SK-N-SH (cell line): Measurements from ENCODE around the gene ZNF366. TPM values are rescaled to one million over a fixed set of nuclear protein-coding genes. Genes with fewer than 3 reads are reported as not detected.

Source experiments
- CTCF ChIA-PET: fragments of 300-600, 350-600 bp; formaldehyde crosslinking; extraction: SDS; loops from one replicate; lab custom pipeline; 2021; lab: Yijun Ruan, JAX
- POLR2A ChIA-PET: fragments of 350-600 bp; sonication (Branson Sonifier 250); formaldehyde crosslinking; extraction: SDS; loops from one replicate; lab custom pipeline; 2020; ENCODE audit warnings: antibody characterized with exemption, inconsistent platforms; lab: Yijun Ruan, JAX
- DNase-seq: peaks from one replicate; pipeline ENCODE4 v3.0.0; 2012
- H2AFZ ChIP-seq: fragments of 200-600 bp; sonication (generic); 2 replicates; pipeline ENCODE4 v1.8.1; 2016; ENCODE audit warnings: antibody characterized with exemption, mild to moderate bottlenecking, low read depth
- H3F3A ChIP-seq: fragments of 200-600 bp; sonication (generic); replicated peaks from 2 replicates; pipeline ENCODE3; 2016; ENCODE audit warnings: antibody characterized with exemption, mild to moderate bottlenecking; ENCODE audit not compliant: insufficient read depth
- H3K27ac ChIP-seq, 2 experiments: fragments of 200-500 bp in 1 of 2; fragments of 200-600 bp in 1 of 2; sonication (Bioruptor generic) in 1 of 2; sonication (generic), shearing (Covaris generic) in 1 of 2; 2 replicates each; pipeline versions ENCODE4 v1.5.1 to v1.6.1; 2014 to 2016; ENCODE audit warnings: low read depth in 2 of 2, inconsistent platforms in 1 of 2, low read length in 1 of 2, mild to moderate bottlenecking in 1 of 2, mixed read lengths in 1 of 2
- H3K27me3 ChIP-seq: fragments of 200-600 bp; sonication (generic), shearing (Covaris generic); 2 replicates; pipeline ENCODE4 v1.6.1; 2016; ENCODE audit warnings: mixed run types; ENCODE audit not compliant: insufficient read depth
- H3K36me3 ChIP-seq, 2 experiments: fragments of 200-500 bp in 1 of 2; fragments of 200-600 bp in 1 of 2; sonication (Bioruptor generic) in 1 of 2; sonication (generic) in 1 of 2; replicated peaks in 1 of 2; 2 replicates each; pipeline versions ENCODE3 to v1.5.1; 2014 to 2016; ENCODE audit warnings: low read length in 1 of 2, mild to moderate bottlenecking in 1 of 2; ENCODE audit not compliant: insufficient read depth in 2 of 2, control insufficient read depth in 1 of 2
- H3K4me1 ChIP-seq, 2 experiments: fragments of 200-500 bp in 1 of 2; fragments of 200-600 bp in 1 of 2; sonication (Bioruptor generic) in 1 of 2; sonication (generic), shearing (Covaris generic) in 1 of 2; 2 replicates each; pipeline versions ENCODE4 v1.5.1 to v1.6.1; 2014 to 2016; ENCODE audit warnings: low read depth in 1 of 2, low read length in 1 of 2, mixed run types in 1 of 2; ENCODE audit not compliant: insufficient read depth in 2 of 2, control insufficient read depth in 1 of 2
- H3K4me2 ChIP-seq: fragments of 200-600 bp; sonication (generic), shearing (Covaris generic); 2 replicates; pipeline ENCODE4 v1.6.1; 2017; ENCODE audit warnings: mixed run types
- H3K4me3 ChIP-seq, 2 experiments: fragments of 200-500 bp in 1 of 2; fragments of 200-600 bp in 1 of 2; sonication (Bioruptor generic) in 1 of 2; sonication (generic), shearing (Covaris generic) in 1 of 2; 2 replicates each; pipeline versions ENCODE4 v1.5.1 to v1.8.1; 2014 to 2016; ENCODE audit warnings: low read depth in 2 of 2, inconsistent platforms in 1 of 2, low read length in 1 of 2, mild to moderate bottlenecking in 1 of 2, mixed read lengths in 1 of 2, moderate library complexity in 1 of 2
- H3K79me2 ChIP-seq: fragments of 200-600 bp; sonication (generic); 2 replicates; pipeline ENCODE4 v1.8.1; 2017; ENCODE audit warnings: mild to moderate bottlenecking; ENCODE audit not compliant: insufficient read depth
- H3K9ac ChIP-seq: fragments of 200-600 bp; sonication (generic); 2 replicates; pipeline ENCODE4 v1.6.1; 2017; ENCODE audit warnings: mixed run types
- H3K9me2 ChIP-seq: fragments of 200-600 bp; sonication (generic); 2 replicates; pipeline ENCODE4 v1.6.1; 2017; ENCODE audit warnings: mixed run types
- H3K9me3 ChIP-seq: fragments of 200-600 bp; sonication (generic); 2 replicates; pipeline ENCODE4 v1.6.1; 2017; ENCODE audit warnings: mixed run types, mild to moderate bottlenecking, moderate library complexity
- H4K20me1 ChIP-seq: fragments of 200-600 bp; sonication (generic); 2 replicates; pipeline ENCODE4 v1.6.1; 2017; ENCODE audit warnings: mild to moderate bottlenecking, mixed run types; ENCODE audit not compliant: insufficient read depth
- CTCF ChIP-seq: fragments of 200-600 bp; sonication (generic); IDR thresholded peaks from 2 replicates; pipeline ENCODE4 v1.6.1; 2017; ENCODE audit warnings: antibody characterized with exemption, mild to moderate bottlenecking, moderate library complexity
- ELF1 ChIP-seq: IDR thresholded peaks from 2 replicates; pipeline ENCODE4 v1.4.0; 2012
- EZH2phosphoT487 ChIP-seq: fragments of 200-600 bp; sonication (generic); IDR thresholded peaks from 2 replicates; pipeline ENCODE4 v1.6.1; 2017; ENCODE audit warnings: low read depth, mixed run types, mild to moderate bottlenecking, antibody characterized with exemption, moderate library complexity, borderline replicate concordance
- FOSL2 ChIP-seq: IDR thresholded peaks from 2 replicates; pipeline ENCODE4 v1.4.0; 2012; ENCODE audit warnings: low read depth, mild to moderate bottlenecking, moderate library complexity, borderline replicate concordance
- FOXJ3 ChIP-seq: sonication (generic); formaldehyde crosslinking; IDR thresholded peaks from 2 replicates; pipeline ENCODE4 v1.5.1; 2020; ENCODE audit warnings: mild to moderate bottlenecking, missing genetic modification reagents
- FOXM1 ChIP-seq: IDR thresholded peaks from 2 replicates; pipeline ENCODE4 v1.4.0; 2012; ENCODE audit warnings: low read depth, mild to moderate bottlenecking
- JUND ChIP-seq: IDR thresholded peaks from 2 replicates; pipeline ENCODE4 v1.4.0; 2012
- MXI1 ChIP-seq: IDR thresholded peaks from 2 replicates; pipeline ENCODE4 v1.6.1; 2012; ENCODE audit warnings: mild to moderate bottlenecking, low read depth, low read length, improper control_type of control experiment
- NRF1 ChIP-seq: IDR thresholded peaks from 2 replicates; pipeline ENCODE4 v1.6.1; 2012; ENCODE audit warnings: low read depth, mild to moderate bottlenecking, low read length
- POLR2AphosphoS5 ChIP-seq: IDR thresholded peaks from 2 replicates; pipeline ENCODE4 v1.6.1; 2012; ENCODE audit warnings: low read depth, low read length
- RAD21 ChIP-seq: IDR thresholded peaks from 2 replicates; pipeline ENCODE4 v1.6.1; 2012; ENCODE audit warnings: mild to moderate bottlenecking, low read length
- RCOR1 ChIP-seq: fragments of 150-350 bp; IDR thresholded peaks from 2 replicates; pipeline ENCODE4 v1.6.1; 2017; ENCODE audit warnings: antibody characterized with exemption, low read length
- RFX5 ChIP-seq: IDR thresholded peaks from 2 replicates; pipeline ENCODE4 v1.6.1; 2012; ENCODE audit warnings: mild to moderate bottlenecking, improper control_type of control experiment, low read length
- RXRA ChIP-seq: IDR thresholded peaks from 2 replicates; pipeline ENCODE4 v1.4.0; 2012; ENCODE audit warnings: low read depth, mild to moderate bottlenecking, borderline replicate concordance
- SMC3 ChIP-seq: IDR thresholded peaks from 2 replicates; pipeline ENCODE4 v1.6.1; 2012; ENCODE audit warnings: low read depth, low read length, improper control_type of control experiment
- TCF12 ChIP-seq: IDR thresholded peaks from 2 replicates; pipeline ENCODE4 v1.4.0; 2012
- USF1 ChIP-seq: IDR thresholded peaks from 2 replicates; pipeline ENCODE4 v1.4.0; 2012; ENCODE audit warnings: low read depth, borderline replicate concordance
- YY1 ChIP-seq: IDR thresholded peaks from 2 replicates; pipeline ENCODE4 v1.4.0; 2012; ENCODE audit warnings: low read depth, mild to moderate bottlenecking
- WGBS: methylation state at CpG from one replicate; pipeline ENCODE4 v1.1.6; 2017; ENCODE audit warnings: low lambda C conversion rate; 5-methylcytosine and 5-hydroxymethylcytosine counted together
- polyA plus RNA-seq, 3 experiments: library from polyadenylated mRNA; depleted of rRNA; stranded (reverse); fragments of >200 nt; gene quantifications; 2 replicates each; pipeline ENCODE4 v1.2.3, GENCODE V29; 2012
- TF ChIP-seq, protein P1 (sequence below): fragments of 150-350 bp; IDR thresholded peaks from 2 replicates; pipeline ENCODE4 v1.6.1; 2017; ENCODE audit warnings: antibody characterized with exemption, low read length, low read depth, borderline replicate concordance
- TF ChIP-seq, protein P2 (sequence below): IDR thresholded peaks from 2 replicates; pipeline ENCODE4; 2012

The ZNF366 gene
- polyA plus RNA-seq, 1 of the 3 experiments (the other 2 are of a cell fraction): not detected

DNA sequence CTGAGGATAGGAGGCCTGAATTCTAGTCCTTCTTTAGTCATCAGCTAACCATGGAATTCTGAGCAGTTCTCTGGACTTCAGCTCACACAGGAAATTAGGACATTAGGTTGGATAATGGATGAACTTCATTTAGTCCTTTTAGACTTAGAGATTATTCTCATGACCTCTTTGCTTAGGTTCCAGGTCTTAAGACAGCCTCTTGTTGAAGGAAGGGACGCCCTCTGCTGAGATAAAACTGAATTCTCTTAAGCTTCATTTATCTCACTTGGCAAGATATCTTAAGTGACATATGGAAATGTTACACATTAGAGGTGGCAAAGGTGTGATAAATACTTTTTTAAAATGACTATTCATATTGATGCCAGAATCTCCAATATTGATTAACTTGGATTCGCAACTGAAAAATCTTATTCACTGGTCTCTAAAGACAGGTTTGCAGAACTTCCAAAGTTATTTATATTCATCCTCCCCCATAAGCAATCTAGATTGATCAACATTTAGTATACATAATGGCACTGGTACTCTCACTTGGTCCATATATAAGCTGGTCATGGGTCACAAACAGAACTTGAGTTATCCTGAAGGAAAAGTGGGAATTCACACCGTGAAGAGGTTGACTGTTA lies 16.9 kb upstream of the ZNF366 start:
- no peak for DNase-seq
- H3K4me1 ChIP-seq: no peaks in the 10 kb centered on the region
- H2AFZ ChIP-seq: no peak overlapping the region
- ChIA-PET CTCF (interaction anchor here (0.6 to 1.7 kb wide), 3 partner anchors 14 to 158 kb away, joined by 3 to 9 read pairs (median 8); no protein-coding TSS in a partner anchor), POLR2A (no interaction called here)
- H4K20me1 ChIP-seq: no peaks in the 10 kb centered on the region
- H3K79me2 ChIP-seq: no peaks in the 10 kb centered on the region
- 60% methylated on average over 3 of the region's 3 CpGs for WGBS
- no peak overlapping the region for H3K27ac ChIP-seq
- H3K9ac ChIP-seq: no peak overlapping the region
- H3K9me2 ChIP-seq: no peaks in the 10 kb centered on the region
- no peaks in the 10 kb centered on the region for H3K36me3 ChIP-seq
- no peak overlapping the region for H3K4me3 ChIP-seq
- no peak for TF ChIP-seq EZH2phosphoT487
- peak; percentile 72 for TF ChIP-seq CTCF
- TF ChIP-seq SMC3: peak; percentile 68
- peak; percentile 68 for TF ChIP-seq RAD21
- no peaks in the 10 kb centered on the region for H3F3A ChIP-seq
- no peak overlapping the region for H3K4me2 ChIP-seq
- H3K9me3 ChIP-seq: 0 out of 2 replicates have a peak, but pooled peaks cover 3% of the 10 kb centered on the region
- no peaks in the 10 kb centered on the region for H3K27me3 ChIP-seq

DNA sequence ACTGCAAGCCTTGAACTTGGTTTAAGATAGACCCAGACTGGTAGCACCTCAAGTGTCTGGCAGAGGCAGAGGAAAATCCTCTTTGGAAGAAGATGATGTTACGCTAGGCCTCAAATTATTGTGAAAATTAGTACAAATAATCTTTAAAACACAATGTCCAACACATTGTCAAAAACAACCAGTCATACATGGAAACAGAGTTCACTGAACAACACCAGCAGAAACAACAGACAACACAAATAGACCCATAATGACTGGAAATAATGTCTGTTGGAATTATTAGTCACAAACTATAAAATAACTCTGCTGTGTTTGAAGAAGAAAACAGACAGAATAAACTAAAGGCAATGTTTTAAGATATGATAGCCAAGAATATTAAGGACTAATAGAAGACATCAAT lies 15.4 kb upstream of the ZNF366 start:
- no peaks in the 10 kb centered on the region for H3K36me3 ChIP-seq
- H3K27me3 ChIP-seq: no peaks in the 10 kb centered on the region
- H3K9me2 ChIP-seq: no peaks in the 10 kb centered on the region
- CTCF ChIA-PET: no interaction called here
- 100% methylated on average over 1 of the region's 1 CpG for WGBS
- TF ChIP-seq FOXM1 (no peak), RXRA (no peak), FOSL2 (no peak), USF1 (no peak), FOXJ3 (no peak), TCF12 (no peak), RCOR1 (no peak), POLR2AphosphoS5 (no peak), RFX5 (no peak), JUND (no peak), NRF1 (no peak), ELF1 (no peak), YY1 (no peak), MXI1 (no peak)
- TF ChIP-seq, protein P1, sequence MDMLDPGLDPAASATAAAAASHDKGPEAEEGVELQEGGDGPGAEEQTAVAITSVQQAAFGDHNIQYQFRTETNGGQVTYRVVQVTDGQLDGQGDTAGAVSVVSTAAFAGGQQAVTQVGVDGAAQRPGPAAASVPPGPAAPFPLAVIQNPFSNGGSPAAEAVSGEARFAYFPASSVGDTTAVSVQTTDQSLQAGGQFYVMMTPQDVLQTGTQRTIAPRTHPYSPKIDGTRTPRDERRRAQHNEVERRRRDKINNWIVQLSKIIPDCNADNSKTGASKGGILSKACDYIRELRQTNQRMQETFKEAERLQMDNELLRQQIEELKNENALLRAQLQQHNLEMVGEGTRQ: no peak
- TF ChIP-seq, protein P2, sequence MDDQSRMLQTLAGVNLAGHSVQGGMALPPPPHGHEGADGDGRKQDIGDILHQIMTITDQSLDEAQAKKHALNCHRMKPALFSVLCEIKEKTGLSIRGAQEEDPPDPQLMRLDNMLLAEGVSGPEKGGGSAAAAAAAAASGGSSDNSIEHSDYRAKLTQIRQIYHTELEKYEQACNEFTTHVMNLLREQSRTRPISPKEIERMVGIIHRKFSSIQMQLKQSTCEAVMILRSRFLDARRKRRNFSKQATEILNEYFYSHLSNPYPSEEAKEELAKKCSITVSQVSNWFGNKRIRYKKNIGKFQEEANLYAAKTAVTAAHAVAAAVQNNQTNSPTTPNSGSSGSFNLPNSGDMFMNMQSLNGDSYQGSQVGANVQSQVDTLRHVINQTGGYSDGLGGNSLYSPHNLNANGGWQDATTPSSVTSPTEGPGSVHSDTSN: no peak
- no peak overlapping the region for H2AFZ ChIP-seq
- H3K4me1 ChIP-seq: no peaks in the 10 kb centered on the region
- H3K9me3 ChIP-seq: 0 out of 2 replicates have a peak, but pooled peaks cover 3% of the 10 kb centered on the region
- no peak overlapping the region for H3K4me2 ChIP-seq
- H3F3A ChIP-seq: no peaks in the 10 kb centered on the region
- H3K4me3 ChIP-seq: no peak overlapping the region
- no peak overlapping the region for H3K27ac ChIP-seq
- POLR2A ChIA-PET: no interaction called here
- no peak overlapping the region for H3K9ac ChIP-seq
- no peak for DNase-seq
- H4K20me1 ChIP-seq: no peaks in the 10 kb centered on the region
- H3K79me2 ChIP-seq: no peaks in the 10 kb centered on the region
